Measurements from ENCODE around the gene ZC3H18.

ZC3H18 gene

GRCh38 chr16:88566158-88566557 lies 4.0 kb upstream of the ZC3H18 start:
- Histone ChIP-seq H3K36me3 (ENCODE audit: control insufficient read depth, insufficient read depth, low read length) (no peaks in the 10 kb centered on the region), H3K9me3 (ENCODE audit: control insufficient read depth, low read length) (no peaks in the 10 kb centered on the region), H3K4me3 (ENCODE audit: insufficient read depth, low read depth, low read length, poor library complexity, severe bottlenecking) (no peak overlapping the region), H3K4me1 (ENCODE audit: control insufficient read depth, insufficient read depth, low read length, poor library complexity, severe bottlenecking) (peaks cover 13% of the 10 kb centered on the region), H3K27ac (ENCODE audit: insufficient read depth, low read length, poor library complexity, severe bottlenecking) (no peak overlapping the region), H3K27me3 (replicated peaks; ENCODE audit: control insufficient read depth, insufficient read depth, low read length, poor library complexity, severe bottlenecking) (no peaks in the 10 kb centered on the region)
- DNase-seq = no peak

- Histone ChIP-seq H3K27me3 (replicated peaks; ENCODE audit: control insufficient read depth, insufficient read depth, low read length, poor library complexity, severe bottlenecking) (no peaks in the 10 kb centered on the region), H3K9me3 (ENCODE audit: control insufficient read depth, low read length) (no peaks in the 10 kb centered on the region), H3K27ac (ENCODE audit: insufficient read depth, low read length, poor library complexity, severe bottlenecking) (no peak overlapping the region), H3K36me3 (ENCODE audit: control insufficient read depth, insufficient read depth, low read length) (no peaks in the 10 kb centered on the region), H3K4me1 (ENCODE audit: control insufficient read depth, insufficient read depth, low read length, poor library complexity, severe bottlenecking) (peaks cover 18% of the 10 kb centered on the region), H3K4me3 (ENCODE audit: insufficient read depth, low read depth, low read length, poor library complexity, severe bottlenecking) (peak overlapping the region; percentile 74)
- DNase-seq = no peak
Measured at GRCh38 chr16:88568710-88569613, 1.2 kb upstream of the ZC3H18 start.

GRCh38 chr16:88569614-88569984 lies 604 bp upstream of the ZC3H18 start:
- H3K36me3 ChIP-seq (ENCODE audit: control insufficient read depth, insufficient read depth, low read length) = no peaks in the 10 kb centered on the region
- H3K4me3 ChIP-seq (ENCODE audit: insufficient read depth, low read depth, low read length, poor library complexity, severe bottlenecking) = peak overlapping the region; percentile 74
- peak overlapping the region; percentile 48 for H3K27ac ChIP-seq (ENCODE audit: insufficient read depth, low read length, poor library complexity, severe bottlenecking)
- H3K27me3 ChIP-seq (replicated peaks; ENCODE audit: control insufficient read depth, insufficient read depth, low read length, poor library complexity, severe bottlenecking) = no peaks in the 10 kb centered on the region
- no peak for DNase-seq
- peaks cover 18% of the 10 kb centered on the region for H3K4me1 ChIP-seq (ENCODE audit: control insufficient read depth, insufficient read depth, low read length, poor library complexity, severe bottlenecking)
- H3K9me3 ChIP-seq (ENCODE audit: control insufficient read depth, low read length) = no peaks in the 10 kb centered on the region

- Histone ChIP-seq H3K27ac (ENCODE audit: insufficient read depth, low read length, poor library complexity, severe bottlenecking) (peak overlapping the region; percentile 77), H3K27me3 (replicated peaks; ENCODE audit: control insufficient read depth, insufficient read depth, low read length, poor library complexity, severe bottlenecking) (no peaks in the 10 kb centered on the region), H3K36me3 (ENCODE audit: control insufficient read depth, insufficient read depth, low read length) (peaks cover 7% of the 10 kb centered on the region), H3K4me1 (ENCODE audit: control insufficient read depth, insufficient read depth, low read length, poor library complexity, severe bottlenecking) (peaks cover 18% of the 10 kb centered on the region), H3K9me3 (ENCODE audit: control insufficient read depth, low read length) (no peaks in the 10 kb centered on the region), H3K4me3 (ENCODE audit: insufficient read depth, low read depth, low read length, poor library complexity, severe bottlenecking) (peak overlapping the region; percentile 74)
- peak in 2 of 3 donors; percentile 18 to 34 for DNase-seq
Measured at GRCh38 chr16:88570691-88571092, 489 bp downstream of the ZC3H18 start.

GRCh38 chr16:88575251-88575650 lies 5.0 kb downstream of the ZC3H18 start:
- Histone ChIP-seq H3K4me1 (ENCODE audit: control insufficient read depth, insufficient read depth, low read length, poor library complexity, severe bottlenecking) (peaks cover 11% of the 10 kb centered on the region), H3K27me3 (replicated peaks; ENCODE audit: control insufficient read depth, insufficient read depth, low read length, poor library complexity, severe bottlenecking) (no peaks in the 10 kb centered on the region), H3K36me3 (ENCODE audit: control insufficient read depth, insufficient read depth, low read length) (peaks cover 42% of the 10 kb centered on the region), H3K9me3 (ENCODE audit: control insufficient read depth, low read length) (no peaks in the 10 kb centered on the region), H3K4me3 (ENCODE audit: insufficient read depth, low read depth, low read length, poor library complexity, severe bottlenecking) (no peak overlapping the region), H3K27ac (ENCODE audit: insufficient read depth, low read length, poor library complexity, severe bottlenecking) (no peak overlapping the region)
- DNase-seq = no peak

GRCh38 chr16:88576307-88576706 lies 6.1 kb downstream of the ZC3H18 start:
- peaks cover 4% of the 10 kb centered on the region for H3K4me1 ChIP-seq (ENCODE audit: control insufficient read depth, insufficient read depth, low read length, poor library complexity, severe bottlenecking)
- H3K9me3 ChIP-seq (ENCODE audit: control insufficient read depth, low read length) = no peaks in the 10 kb centered on the region
- no peak overlapping the region for H3K27ac ChIP-seq (ENCODE audit: insufficient read depth, low read length, poor library complexity, severe bottlenecking)
- peaks cover 53% of the 10 kb centered on the region for H3K36me3 ChIP-seq (ENCODE audit: control insufficient read depth, insufficient read depth, low read length)
- DNase-seq = no peak
- no peaks in the 10 kb centered on the region for H3K27me3 ChIP-seq (replicated peaks; ENCODE audit: control insufficient read depth, insufficient read depth, low read length, poor library complexity, severe bottlenecking)
- H3K4me3 ChIP-seq (ENCODE audit: insufficient read depth, low read depth, low read length, poor library complexity, severe bottlenecking) = no peak overlapping the region

GRCh38 chr16:88577166-88577565 lies 7.0 kb downstream of the ZC3H18 start:
- H3K27me3 ChIP-seq (replicated peaks; ENCODE audit: control insufficient read depth, insufficient read depth, low read length, poor library complexity, severe bottlenecking) = no peaks in the 10 kb centered on the region
- no peak overlapping the region for H3K4me3 ChIP-seq (ENCODE audit: insufficient read depth, low read depth, low read length, poor library complexity, severe bottlenecking)
- H3K4me1 ChIP-seq (ENCODE audit: control insufficient read depth, insufficient read depth, low read length, poor library complexity, severe bottlenecking) = no peaks in the 10 kb centered on the region
- H3K36me3 ChIP-seq (ENCODE audit: control insufficient read depth, insufficient read depth, low read length) = peaks cover 55% of the 10 kb centered on the region
- DNase-seq = no peak
- no peak overlapping the region for H3K27ac ChIP-seq (ENCODE audit: insufficient read depth, low read length, poor library complexity, severe bottlenecking)
- no peaks in the 10 kb centered on the region for H3K9me3 ChIP-seq (ENCODE audit: control insufficient read depth, low read length)

GRCh38 chr16:88578446-88579313 lies 8.5 kb downstream of the ZC3H18 start:
- Histone ChIP-seq H3K27me3 (replicated peaks; ENCODE audit: control insufficient read depth, insufficient read depth, low read length, poor library complexity, severe bottlenecking) (no peaks in the 10 kb centered on the region), H3K9me3 (ENCODE audit: control insufficient read depth, low read length) (no peaks in the 10 kb centered on the region), H3K4me1 (ENCODE audit: control insufficient read depth, insufficient read depth, low read length, poor library complexity, severe bottlenecking) (no peaks in the 10 kb centered on the region), H3K4me3 (ENCODE audit: insufficient read depth, low read depth, low read length, poor library complexity, severe bottlenecking) (no peak overlapping the region), H3K36me3 (ENCODE audit: control insufficient read depth, insufficient read depth, low read length) (peaks cover 61% of the 10 kb centered on the region), H3K27ac (ENCODE audit: insufficient read depth, low read length, poor library complexity, severe bottlenecking) (no peak overlapping the region)
- DNase-seq = no peak

GRCh38 chr16:88580371-88580770 lies 10.2 kb downstream of the ZC3H18 start:
- H3K36me3 ChIP-seq (ENCODE audit: control insufficient read depth, insufficient read depth, low read length) = peaks cover 58% of the 10 kb centered on the region
- no peaks in the 10 kb centered on the region for H3K4me1 ChIP-seq (ENCODE audit: control insufficient read depth, insufficient read depth, low read length, poor library complexity, severe bottlenecking)
- no peak overlapping the region for H3K4me3 ChIP-seq (ENCODE audit: insufficient read depth, low read depth, low read length, poor library complexity, severe bottlenecking)
- H3K27ac ChIP-seq (ENCODE audit: insufficient read depth, low read length, poor library complexity, severe bottlenecking) = no peak overlapping the region
- no peaks in the 10 kb centered on the region for H3K27me3 ChIP-seq (replicated peaks; ENCODE audit: control insufficient read depth, insufficient read depth, low read length, poor library complexity, severe bottlenecking)
- no peaks in the 10 kb centered on the region for H3K9me3 ChIP-seq (ENCODE audit: control insufficient read depth, low read length)
- DNase-seq = no peak

- Histone ChIP-seq H3K27me3 (replicated peaks; ENCODE audit: control insufficient read depth, insufficient read depth, low read length, poor library complexity, severe bottlenecking) (no peaks in the 10 kb centered on the region), H3K4me1 (ENCODE audit: control insufficient read depth, insufficient read depth, low read length, poor library complexity, severe bottlenecking) (no peaks in the 10 kb centered on the region), H3K9me3 (ENCODE audit: control insufficient read depth, low read length) (no peaks in the 10 kb centered on the region), H3K27ac (ENCODE audit: insufficient read depth, low read length, poor library complexity, severe bottlenecking) (no peak overlapping the region), H3K36me3 (ENCODE audit: control insufficient read depth, insufficient read depth, low read length) (peaks cover 54% of the 10 kb centered on the region), H3K4me3 (ENCODE audit: insufficient read depth, low read depth, low read length, poor library complexity, severe bottlenecking) (no peak overlapping the region)
- DNase-seq = no peak
Measured at GRCh38 chr16:88581033-88581432, 10.8 kb downstream of the ZC3H18 start.

Measured in effector memory CD4-positive, alpha-beta T cell (primary cell).